OCI-LY1 (cell line): ENCODE data around the gene THNSL1.

Experiments
- H2AFZ ChIP-seq: fragments of 200-600 bp; sonication (generic), shearing (Covaris generic); 2 replicates; pipeline ENCODE4 v1.6.0; 2014; ENCODE audit warnings: antibody characterized with exemption, mild to moderate bottlenecking, low read length
- H3F3A ChIP-seq: fragments of 200-600 bp; sonication (generic), shearing (Covaris generic); 2 replicates; pipeline ENCODE4 v1.6.0; 2014; ENCODE audit warnings: mild to moderate bottlenecking, antibody characterized with exemption, low read length, moderate library complexity; ENCODE audit not compliant: insufficient read depth
- H3K27ac ChIP-seq: fragments of 200-600 bp; sonication (generic); 2 replicates; pipeline ENCODE4 v1.5.1; 2014; ENCODE audit warnings: low read length, mixed run types, mild to moderate bottlenecking, low read depth; ENCODE audit not compliant: poor library complexity, severe bottlenecking
- H3K27me3 ChIP-seq: fragments of 200-600 bp; sonication (generic); 2 replicates; pipeline ENCODE4 v1.6.0; 2014; ENCODE audit warnings: antibody characterized with exemption, mild to moderate bottlenecking, low read length, moderate library complexity; ENCODE audit not compliant: insufficient read depth
- H3K36me3 ChIP-seq: fragments of 200-600 bp; sonication (generic); 2 replicates; pipeline ENCODE4 v1.6.1; 2014; ENCODE audit warnings: mild to moderate bottlenecking, antibody characterized with exemption, low read length, moderate library complexity, mixed read lengths; ENCODE audit not compliant: insufficient read depth
- H3K4me1 ChIP-seq: fragments of 200-600 bp; sonication (generic); 2 replicates; pipeline ENCODE4 v1.5.1; 2014; ENCODE audit warnings: mild to moderate bottlenecking, low read length, moderate library complexity; ENCODE audit not compliant: insufficient read depth, severe bottlenecking
- H3K4me2 ChIP-seq: fragments of 200-600 bp; sonication (generic), shearing (Covaris generic); 2 replicates; pipeline ENCODE4 v1.6.1; 2014; ENCODE audit warnings: low read length
- H3K4me3 ChIP-seq: fragments of 200-600 bp; sonication (generic); 2 replicates; pipeline ENCODE4 v1.5.1; 2014; ENCODE audit warnings: low read length, low read depth, mild to moderate bottlenecking, mixed read lengths; ENCODE audit not compliant: poor library complexity, severe bottlenecking
- H3K79me2 ChIP-seq: fragments of 200-600 bp; shearing (Covaris generic); 2 replicates; pipeline ENCODE4 v1.6.1; 2016; ENCODE audit warnings: mixed run types, low read length, mixed read lengths; ENCODE audit not compliant: insufficient read depth
- H3K9ac ChIP-seq: fragments of 200-600 bp; sonication (generic), shearing (Covaris generic); 2 replicates; pipeline ENCODE4 v1.6.1; 2014; ENCODE audit warnings: mild to moderate bottlenecking, low read length, mixed read lengths
- H3K9me2 ChIP-seq: fragments of 200-600 bp; sonication (generic), shearing (Covaris generic); 2 replicates; pipeline ENCODE4 v1.6.1; 2014; ENCODE audit warnings: low read depth, mild to moderate bottlenecking, low read length, mixed read lengths
- H3K9me3 ChIP-seq: fragments of 200-600 bp; shearing (Covaris generic); 2 replicates; pipeline ENCODE4 v1.6.1; 2014; ENCODE audit warnings: low read length, mixed read lengths
- H4K20me1 ChIP-seq: fragments of 200-600 bp; sonication (generic), shearing (Covaris generic); 2 replicates; pipeline ENCODE4 v1.6.0; 2016; ENCODE audit warnings: mild to moderate bottlenecking, low read length; ENCODE audit not compliant: insufficient read depth
- EZH2 ChIP-seq: fragments of 200-600 bp; sonication (generic), shearing (Covaris generic); IDR thresholded peaks from 2 replicates; pipeline ENCODE4 v1.8.0; 2017; ENCODE audit warnings: borderline replicate concordance, mixed run types, mild to moderate bottlenecking, antibody characterized with exemption, low read length, moderate library complexity, mixed read lengths
- TF ChIP-seq, protein P1 (sequence below): fragments of 200-600 bp; sonication (generic), shearing (Covaris generic); IDR thresholded peaks from 2 replicates; pipeline ENCODE4 v1.5.1; 2017; ENCODE audit warnings: mild to moderate bottlenecking, antibody characterized with exemption, low read length, moderate library complexity, mixed read lengths

The THNSL1 gene

DNA sequence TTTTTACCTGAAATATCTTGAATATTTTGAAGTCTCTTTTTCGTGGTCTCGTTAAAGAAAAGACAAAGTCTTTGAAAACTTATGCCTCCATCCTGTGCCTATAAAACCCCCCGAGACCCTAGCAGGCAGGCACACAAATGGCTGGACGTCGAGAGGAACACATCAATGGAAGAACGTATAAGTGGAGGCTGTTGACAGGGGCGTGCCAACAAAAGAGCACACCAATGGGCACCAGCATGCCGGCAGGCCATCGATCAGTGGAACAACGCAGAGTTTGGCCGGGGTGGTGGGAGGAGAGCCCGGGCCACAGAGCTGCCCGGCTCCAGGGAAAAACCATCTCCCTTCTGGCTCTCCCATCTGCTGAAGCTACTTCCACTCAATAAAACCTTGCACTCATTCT is 25.1 kb upstream of the THNSL1 start:
- no peak overlapping the region for H3K4me3 ChIP-seq
- H3K4me2 ChIP-seq, result no peak overlapping the region
- H3K9ac ChIP-seq, result no peak overlapping the region
- H3K9me3 ChIP-seq, result no peaks in the 10 kb centered on the region
- H3K4me1 ChIP-seq, result no peaks in the 10 kb centered on the region
- no peaks in the 10 kb centered on the region for H3K36me3 ChIP-seq
- no peak for TF ChIP-seq EZH2
- TF ChIP-seq, protein P1, sequence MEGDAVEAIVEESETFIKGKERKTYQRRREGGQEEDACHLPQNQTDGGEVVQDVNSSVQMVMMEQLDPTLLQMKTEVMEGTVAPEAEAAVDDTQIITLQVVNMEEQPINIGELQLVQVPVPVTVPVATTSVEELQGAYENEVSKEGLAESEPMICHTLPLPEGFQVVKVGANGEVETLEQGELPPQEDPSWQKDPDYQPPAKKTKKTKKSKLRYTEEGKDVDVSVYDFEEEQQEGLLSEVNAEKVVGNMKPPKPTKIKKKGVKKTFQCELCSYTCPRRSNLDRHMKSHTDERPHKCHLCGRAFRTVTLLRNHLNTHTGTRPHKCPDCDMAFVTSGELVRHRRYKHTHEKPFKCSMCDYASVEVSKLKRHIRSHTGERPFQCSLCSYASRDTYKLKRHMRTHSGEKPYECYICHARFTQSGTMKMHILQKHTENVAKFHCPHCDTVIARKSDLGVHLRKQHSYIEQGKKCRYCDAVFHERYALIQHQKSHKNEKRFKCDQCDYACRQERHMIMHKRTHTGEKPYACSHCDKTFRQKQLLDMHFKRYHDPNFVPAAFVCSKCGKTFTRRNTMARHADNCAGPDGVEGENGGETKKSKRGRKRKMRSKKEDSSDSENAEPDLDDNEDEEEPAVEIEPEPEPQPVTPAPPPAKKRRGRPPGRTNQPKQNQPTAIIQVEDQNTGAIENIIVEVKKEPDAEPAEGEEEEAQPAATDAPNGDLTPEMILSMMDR, result no peak
- no peaks in the 10 kb centered on the region for H3K9me2 ChIP-seq
- no peaks in the 10 kb centered on the region for H4K20me1 ChIP-seq
- H3K27me3 ChIP-seq, result no peaks in the 10 kb centered on the region
- H3F3A ChIP-seq, result no peaks in the 10 kb centered on the region
- no peak overlapping the region for H3K27ac ChIP-seq
- no peak overlapping the region for H2AFZ ChIP-seq
- H3K79me2 ChIP-seq, result no peaks in the 10 kb centered on the region

DNA sequence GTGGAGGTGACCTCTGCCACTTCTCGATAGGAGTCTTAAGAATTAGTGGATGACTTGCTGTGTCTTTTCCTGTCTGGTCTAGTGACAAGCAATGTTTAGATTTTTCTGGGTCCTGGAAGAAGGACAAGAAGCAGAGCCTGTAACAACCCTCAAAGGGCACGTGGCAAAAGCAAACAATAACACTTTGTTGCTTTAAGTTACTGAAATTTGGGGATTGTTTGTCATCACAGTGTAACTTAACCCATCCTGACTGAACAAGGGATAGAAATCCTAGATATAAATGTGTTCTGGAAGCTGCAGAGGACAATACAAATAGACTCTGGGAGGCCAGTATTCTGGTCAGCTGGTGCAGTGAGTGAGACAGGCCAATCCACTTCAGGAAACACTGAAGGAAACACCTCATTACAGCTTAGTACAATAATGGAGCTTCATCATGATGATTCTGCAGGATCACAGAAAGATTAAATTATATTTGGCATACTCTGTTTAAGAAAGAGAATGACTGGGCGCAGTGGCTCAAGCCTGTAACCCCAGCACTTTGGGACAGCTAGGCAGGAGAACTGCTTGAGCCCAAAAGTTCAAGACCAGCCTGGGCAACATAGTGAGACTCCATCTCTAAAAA is 23.8 kb upstream of the THNSL1 start:
- H3K27ac ChIP-seq, result no peak overlapping the region
- H3K79me2 ChIP-seq, result no peaks in the 10 kb centered on the region
- no peaks in the 10 kb centered on the region for H3K27me3 ChIP-seq
- no peak overlapping the region for H3K9ac ChIP-seq
- no peaks in the 10 kb centered on the region for H3K36me3 ChIP-seq
- no peaks in the 10 kb centered on the region for H3F3A ChIP-seq
- TF ChIP-seq, protein P1, result no peak
- TF ChIP-seq EZH2, result no peak
- no peak overlapping the region for H3K4me3 ChIP-seq
- H4K20me1 ChIP-seq, result no peaks in the 10 kb centered on the region
- no peaks in the 10 kb centered on the region for H3K9me2 ChIP-seq
- H2AFZ ChIP-seq, result no peak overlapping the region
- no peaks in the 10 kb centered on the region for H3K9me3 ChIP-seq
- no peaks in the 10 kb centered on the region for H3K4me1 ChIP-seq
- H3K4me2 ChIP-seq, result no peak overlapping the region

DNA sequence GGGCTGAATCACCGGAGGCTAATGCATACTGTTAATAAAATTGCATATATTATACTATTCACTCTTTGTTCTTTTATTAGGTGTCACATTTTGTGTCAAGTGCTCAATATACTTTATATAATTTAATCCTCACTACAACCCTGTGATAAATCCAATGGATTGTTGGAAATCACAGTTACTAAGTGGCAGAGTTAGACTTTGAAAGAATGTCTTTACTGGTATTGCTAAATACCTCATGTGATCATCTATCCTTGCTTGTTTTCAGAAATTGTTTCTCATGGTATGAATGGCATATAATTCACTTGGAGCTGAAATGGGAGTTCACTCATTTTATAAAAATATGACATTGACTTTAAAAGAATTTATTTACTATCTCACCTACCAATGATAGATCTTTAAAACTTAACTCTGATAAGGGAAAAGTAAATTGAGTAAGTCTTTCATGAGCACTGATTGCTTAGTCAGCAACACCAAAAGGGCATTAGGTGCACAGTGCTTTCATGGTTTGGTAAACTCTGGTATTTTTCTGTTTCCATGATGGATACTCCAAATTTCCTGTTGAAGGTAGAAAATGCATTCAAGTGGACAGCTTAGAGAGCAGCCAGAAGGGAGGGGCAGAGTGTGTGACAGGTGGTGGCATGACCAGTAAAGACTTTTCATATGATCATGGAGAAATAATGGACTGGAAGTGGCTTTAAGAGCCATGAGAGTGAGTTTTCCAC is 23.0 kb upstream of the THNSL1 start:
- Histone ChIP-seq H3F3A (no peaks in the 10 kb centered on the region), H3K36me3 (no peaks in the 10 kb centered on the region), H2AFZ (no peak overlapping the region), H3K79me2 (no peaks in the 10 kb centered on the region), H3K4me2 (no peak overlapping the region), H3K9ac (no peak overlapping the region), H3K4me1 (no peaks in the 10 kb centered on the region), H4K20me1 (no peaks in the 10 kb centered on the region), H3K4me3 (no peak overlapping the region), H3K27me3 (no peaks in the 10 kb centered on the region), H3K9me2 (no peaks in the 10 kb centered on the region), H3K27ac (no peak overlapping the region), H3K9me3 (no peaks in the 10 kb centered on the region)
- TF ChIP-seq, protein P1, result no peak
- no peak for TF ChIP-seq EZH2
